DMS53 treated with DMSO at 0.1 percent for 48 hours (cell line): Measurements from ENCODE around the gene KMT2E.

ENCODE experiments used
- DNase-seq: peaks from one replicate; lab custom pipeline; 2025; ENCODE audit not compliant: unreplicated experiment; lab: John Stamatoyannopoulos, UW

The KMT2E gene

GRCh38 chr7:105068886-105069285 is 54.9 kb downstream of the KMT2E start:
- no peak for DNase-seq

- no peak for DNase-seq
Measured at GRCh38 chr7:105073143-105073542, 59.1 kb downstream of the KMT2E start.

- DNase-seq, result no peak
Measured at GRCh38 chr7:105079348-105079747, 65.3 kb downstream of the KMT2E start.

GRCh38 chr7:105084581-105084980 is 70.6 kb downstream of the KMT2E start:
- no peak for DNase-seq

- DNase-seq, result no peak
Measured at GRCh38 chr7:105086850-105087249, 72.8 kb downstream of the KMT2E start.

GRCh38 chr7:105087981-105088380 is 74.0 kb downstream of the KMT2E start:
- DNase-seq, result no peak

GRCh38 chr7:105088456-105088855 is 74.5 kb downstream of the KMT2E start:
- DNase-seq, result no peak

- no peak for DNase-seq
Measured at GRCh38 chr7:105094966-105095365, 81.0 kb downstream of the KMT2E start.

GRCh38 chr7:105096306-105096705 is 82.3 kb downstream of the KMT2E start:
- DNase-seq, result no peak

- peak; percentile 51 for DNase-seq
Measured at GRCh38 chr7:105097619-105098018, 83.6 kb downstream of the KMT2E start.

GRCh38 chr7:105098863-105099515 is 85.0 kb downstream of the KMT2E start:
- DNase-seq, result no peak

GRCh38 chr7:105101864-105102263 is 87.9 kb downstream of the KMT2E start:
- DNase-seq, result no peak

- DNase-seq, result no peak
Measured at GRCh38 chr7:105102557-105103352, 88.8 kb downstream of the KMT2E start.

- no peak for DNase-seq
Measured at GRCh38 chr7:105105579-105105978, 91.6 kb downstream of the KMT2E start.

- no peak for DNase-seq
Measured at GRCh38 chr7:105106473-105106872, 92.5 kb downstream of the KMT2E start.

GRCh38 chr7:105107458-105107857 is 93.5 kb downstream of the KMT2E start:
- no peak for DNase-seq

- no peak for DNase-seq
Measured at GRCh38 chr7:105112440-105113418, 98.7 kb downstream of the KMT2E start.

GRCh38 chr7:105118612-105119600 is 104.9 kb downstream of the KMT2E start:
- no peak for DNase-seq

- DNase-seq, result no peak
Measured at GRCh38 chr7:105122619-105123018, 108.6 kb downstream of the KMT2E start.

GRCh38 chr7:105125745-105126144 is 111.7 kb downstream of the KMT2E start:
- DNase-seq, result no peak
